Gastrocnemius medialis (tissue), 4 donors: ENCODE data around the gene RNF41. TPM values are rescaled to one million over a fixed set of nuclear protein-coding genes. Genes with fewer than 3 reads are reported as not detected.
"Not testable (repeated sequence)": the region's sequence is repeated elsewhere in the genome, so short reads cannot be mapped to it uniquely, and the experiment has no call there.

Experiments used
- ATAC-seq, 2 donors: fragments of 150-250 bp; one replicate each; pipeline ENCODE4 v1.9.1; 2016
- DNase-seq, 2 donors: peaks; one replicate each; pipeline ENCODE4 v3.0.0-alpha.2; 2019
- H3K27ac ChIP-seq, 4 donors: fragments of 200-600 bp; sonication (generic); 1 replicate in 1 of 4; 2 replicates in 3 of 4; pipeline ENCODE4 v1.5.1; 2016 to 2018; ENCODE audit warnings: mild to moderate bottlenecking in 2 of 4, moderate library complexity in 1 of 4
- H3K27me3 ChIP-seq, 3 donors: fragments of 200-600 bp; sonication (generic) in 2 of 3; 1 replicate in 1 of 3; 2 replicates in 2 of 3; pipeline versions ENCODE4 v1.5.1 to v1.6.0; 2016 to 2019; ENCODE audit warnings: mild to moderate bottlenecking in 1 of 3, moderate library complexity in 1 of 3
- H3K36me3 ChIP-seq, 2 donors: fragments of 200-600 bp; sonication (generic) in 1 of 2; one replicate each; pipeline ENCODE4 v1.5.1; 2017 to 2018
- H3K4me1 ChIP-seq, 2 donors: fragments of 200-600 bp; sonication (generic) in 1 of 2; one replicate each; pipeline ENCODE4 v1.5.1; 2016 to 2017; ENCODE audit warnings: mild to moderate bottlenecking in 2 of 2
- H3K4me3 ChIP-seq, 4 donors: fragments of 200-600 bp; sonication (generic) in 3 of 4; 1 replicate in 1 of 4; 2 replicates in 3 of 4; pipeline ENCODE4 v1.5.1; 2016 to 2019; ENCODE audit warnings: mild to moderate bottlenecking in 2 of 4
- H3K9me3 ChIP-seq, 3 donors: fragments of 200-600 bp; sonication (generic) in 2 of 3; 1 replicate in 1 of 3; 2 replicates in 2 of 3; pipeline ENCODE4 v1.5.1; 2016 to 2019
- CTCF ChIP-seq, 5 experiments: fragments of 450-650 bp in 3 of 5; fragments of 200-600 bp in 2 of 5; sonication (generic) in 2 of 5; IDR thresholded peaks in 4 of 5; conservative IDR thresholded peaks in 1 of 5; 1 replicate in 4 of 5; 2 replicates in 1 of 5; pipeline ENCODE4 v1.5.1; 2016 to 2019; ENCODE audit warnings: antibody characterized with exemption in 5 of 5, mild to moderate bottlenecking in 3 of 5, moderate library complexity in 3 of 5
- POLR2A ChIP-seq, 2 donors: fragments of 450-650 bp; IDR thresholded peaks; one replicate each; pipeline ENCODE4 v1.6.1; 2017; ENCODE audit warnings: antibody characterized with exemption in 2 of 2, mild to moderate bottlenecking in 2 of 2, moderate library complexity in 2 of 2
- in situ Hi-C, 4 donors: fragments of 200-750 bp; cut with MboI; loops; one replicate each; pipeline versions ENCODE4 v1.15.0 to v1.8.0; 2017; ENCODE audit warnings: low sequenced_read_pairs in 4 of 4
- intact Hi-C: fragments of 100-400 bp; cut with DNase I; formaldehyde crosslinking; loops from one replicate; pipeline ENCODE4 v1.15.1; 2023; ENCODE audit warnings: low total_unique reads
- total RNA-seq, 4 donors: library from RNA; depleted of rRNA; stranded (reverse); fragments of >200 nt; gene quantifications; one replicate each; pipeline versions ENCODE4 v1.1.0 to v1.2.3, GENCODE V29; 2016

Gene RNF41
- total RNA-seq, result 10 to 100 TPM; 46.5 to 58.9 (median 54.8) TPM

DNA sequence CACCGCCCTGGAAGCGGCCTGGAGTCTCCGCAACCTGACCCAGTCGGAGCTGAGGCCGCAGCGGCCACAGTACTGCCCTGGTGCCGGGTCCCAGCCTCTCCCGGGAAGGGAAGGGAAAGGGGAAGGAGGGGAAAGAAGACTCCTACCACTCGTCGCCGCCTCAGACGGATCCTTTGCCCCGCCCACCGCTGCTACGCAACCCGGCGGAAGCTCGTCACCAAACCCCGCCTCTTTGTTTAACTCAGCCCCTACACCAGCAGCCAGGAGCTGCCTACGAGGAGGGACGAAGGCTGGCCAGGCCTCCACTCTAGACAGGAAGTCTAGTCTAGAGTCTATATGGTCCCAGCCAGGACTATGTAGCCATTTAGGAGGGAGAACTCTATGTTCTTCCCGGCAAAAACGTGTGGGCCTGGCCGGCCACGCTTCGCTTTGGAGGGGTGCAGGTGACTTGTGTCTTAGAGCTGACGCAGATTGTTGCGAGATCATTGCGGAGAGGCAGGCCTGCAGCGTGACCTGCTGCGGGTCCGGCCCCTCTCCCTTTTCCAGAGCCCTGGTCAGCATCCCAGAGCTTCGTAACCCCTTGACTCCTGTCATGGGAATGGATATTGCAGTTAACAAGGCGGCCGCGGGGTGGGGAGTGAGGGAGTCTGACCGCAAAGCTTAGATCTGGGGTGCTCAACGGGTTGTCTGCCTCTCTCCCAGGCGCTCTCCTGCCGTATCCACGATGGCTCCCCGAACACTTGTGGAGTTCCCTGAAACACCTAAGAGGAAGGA is at the start of gene RNF41:
RNF41 (minus strand) TSS at position 166 of the 774 bp plus-strand sequence. CDS start 7,875 bp downstream, outside the sequence.
- ATAC-seq, result peak; percentile 81 to 89
- intact Hi-C loops, result loop anchor here (2.0 to 10.0 kb wide), 4 partner anchors 63 to 505 kb away; partner anchors contain the start of genes BLOC1S1, CS, MYL6 and SPRYD4
- Histone ChIP-seq H3K27ac (peak within 1 kb of the TSS; percentile 96 to 100 (median 98)), H3K36me3 (no peaks in the 10 kb centered on the region), H3K27me3 (no peaks in the 10 kb centered on the region), H3K4me3 (peak within 1 kb of the TSS; percentile 80 to 99 (median 89)), H3K4me1 (peaks cover 34 to 45% of the 10 kb centered on the region in 2 donors), H3K9me3 (no peaks in the 10 kb centered on the region)
- in situ Hi-C loops, result loop anchor here in 1 of 4 donors (10.0 kb wide), 1 partner anchor 107 kb away; the partner anchor contains the start of genes RPL41 and ZC3H10
- DNase-seq, result peak; percentile 95 to 97
- TF ChIP-seq CTCF (IDR thresholded peaks at IDR 0.05 in 4 of 5, conservative IDR thresholded peaks at IDR 0.05 in 1 of 5) (peak in 2 of 5 experiments; percentile 15 to 32), POLR2A (IDR thresholded peaks at IDR 0.05) (peak; percentile 95)

DNA sequence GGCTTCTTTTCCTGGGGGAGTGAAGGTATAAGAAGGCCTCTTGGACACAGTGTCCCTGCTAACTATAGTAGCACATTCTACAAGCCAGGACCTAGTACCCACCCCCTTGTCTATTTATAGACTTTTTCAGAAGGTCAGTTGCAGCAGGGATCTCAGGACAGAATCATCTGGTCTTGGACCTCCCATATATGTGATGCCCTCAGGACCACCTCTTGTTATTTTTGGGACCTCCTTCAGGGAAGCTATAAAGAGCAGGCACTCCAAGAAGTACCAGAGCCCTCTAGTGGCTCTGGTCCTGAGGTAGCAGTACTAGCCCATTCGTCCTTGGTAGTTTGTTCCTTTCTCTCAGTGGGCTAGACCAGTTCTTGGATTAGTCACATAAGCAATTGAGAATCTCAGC is 49.3 kb upstream of the RNF41 start:
- Histone ChIP-seq H3K27me3 (no peaks in the 10 kb centered on the region), H3K36me3 (peaks cover 2 to 65% of the 10 kb centered on the region in 2 donors), H3K27ac (peak overlapping the region; percentile 95 to 99 (median 98)), H3K9me3 (no peaks in the 10 kb centered on the region), H3K4me1 (peaks cover 56 to 62% of the 10 kb centered on the region in 2 donors), H3K4me3 (peak overlapping the region in 1 of 4 donors; percentile 20)
- peak; percentile 79 to 81 for ATAC-seq
- in situ Hi-C loops, result no loop called here
- TF ChIP-seq CTCF (IDR thresholded peaks at IDR 0.05 in 4 of 5, conservative IDR thresholded peaks at IDR 0.05 in 1 of 5), result peak; percentile 21 to 58 (median 36)
- TF ChIP-seq POLR2A (IDR thresholded peaks at IDR 0.05), result peak; percentile 78 to 88
- DNase-seq, result peak; percentile 56 to 74
- intact Hi-C loops, result no loop called here

- H3K4me1 ChIP-seq, result peaks cover 55 to 58% of the 10 kb centered on the region in 2 donors
- intact Hi-C loops, result loop anchor here (1.0 to 10.0 kb wide), 3 partner anchors 33 to 553 kb away; partner anchors contain the start of genes BAZ2A, BLOC1S1 and CS
- no peaks in the 10 kb centered on the region for H3K9me3 ChIP-seq
- DNase-seq (peak; percentile 35 to 85), ATAC-seq (peak; percentile 27 to 54)
- in situ Hi-C loops, result no loop called here
- no peaks in the 10 kb centered on the region for H3K27me3 ChIP-seq
- peaks cover 0 to 30% of the 10 kb centered on the region in 2 donors for H3K36me3 ChIP-seq
- H3K27ac ChIP-seq, result peak overlapping the region; percentile 95 to 99 (median 98)
- peak overlapping the region; percentile 70 to 88 (median 80) for H3K4me3 ChIP-seq
- TF ChIP-seq CTCF (IDR thresholded peaks at IDR 0.05 in 4 of 5, conservative IDR thresholded peaks at IDR 0.05 in 1 of 5) (no peak), POLR2A (IDR thresholded peaks at IDR 0.05) (no peak)
Observed at GRCh38 chr12:56267443-56268071, 45.8 kb upstream of the RNF41 start.

DNA sequence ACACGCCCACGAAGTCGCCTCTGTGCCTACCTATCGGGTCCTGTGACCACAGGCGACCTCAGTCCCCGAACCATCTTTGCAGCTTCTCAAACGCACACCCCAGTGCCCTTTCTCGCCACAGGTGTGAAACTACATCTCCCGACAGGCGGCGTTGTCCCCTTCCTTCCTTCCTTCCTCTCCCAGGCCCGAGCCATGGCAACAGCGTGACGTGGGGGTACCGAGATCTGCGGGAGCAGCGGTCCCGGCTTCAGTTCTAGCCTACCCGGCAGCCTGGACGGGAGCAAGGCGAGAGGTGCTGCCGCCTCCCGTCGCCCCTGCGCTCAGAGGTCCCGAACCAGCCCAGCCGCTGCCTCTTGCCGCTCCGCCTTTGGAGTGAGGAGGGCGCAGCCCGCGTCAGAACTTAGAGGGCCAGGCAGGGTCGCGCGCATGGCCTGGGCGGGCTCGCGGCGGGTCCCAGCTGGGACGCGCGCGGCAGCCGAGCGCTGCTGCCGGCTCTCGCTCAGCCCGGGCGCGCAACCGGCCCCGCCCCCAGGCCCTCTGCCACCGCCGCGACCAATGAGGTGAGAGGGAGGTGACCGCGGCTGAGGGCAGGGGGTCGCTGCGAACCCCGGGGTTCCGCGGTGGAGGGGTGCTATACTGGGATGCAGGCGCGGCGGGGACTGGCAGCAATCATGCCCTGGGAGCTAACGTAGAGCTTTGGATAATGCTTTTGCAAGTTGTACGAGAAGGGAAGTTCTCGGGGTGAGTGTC is 45.1 kb upstream of the RNF41 start, which contains the start of gene COQ10A:
COQ10A (plus strand) TSS at position 250 of the 750 bp plus-strand sequence; CDS start at position 427, 177 bp downstream.
- TF ChIP-seq POLR2A (IDR thresholded peaks at IDR 0.05) (peak; percentile 97 to 98), CTCF (IDR thresholded peaks at IDR 0.05 in 4 of 5, conservative IDR thresholded peaks at IDR 0.05 in 1 of 5) (peak; percentile 48 to 81 (median 78))
- ATAC-seq (peak; percentile 64 to 75), DNase-seq (peak; percentile 89 to 94)
- Histone ChIP-seq H3K27ac (peak within 1 kb of the TSS; percentile 95 to 99 (median 98)), H3K4me3 (peak within 1 kb of the TSS; percentile 70 to 88 (median 80)), H3K36me3 (peaks cover 0 to 23% of the 10 kb centered on the region in 2 donors), H3K27me3 (no peaks in the 10 kb centered on the region), H3K9me3 (no peaks in the 10 kb centered on the region), H3K4me1 (peaks cover 49 to 52% of the 10 kb centered on the region in 2 donors)
- intact Hi-C loops, result loop anchor here (1.0 to 10.0 kb wide), 3 partner anchors 33 to 552 kb away; partner anchors contain the start of genes BAZ2A, BLOC1S1 and CS
- in situ Hi-C loops, result no loop called here

GRCh38 chr12:56266068-56266692 is 44.5 kb upstream of the RNF41 start:
- H3K4me1 ChIP-seq, result peaks cover 45 to 48% of the 10 kb centered on the region in 2 donors
- H3K27ac ChIP-seq, result peak overlapping the region; percentile 95 to 99 (median 98)
- H3K9me3 ChIP-seq, DNase-seq, H3K27me3 ChIP-seq, ATAC-seq, in situ Hi-C loops: not testable (repeated sequence)
- intact Hi-C loops, result loop anchor here (10.0 kb wide), 2 partner anchors 369 to 551 kb away; partner anchors contain the start of genes BAZ2A and BLOC1S1
- H3K4me3 ChIP-seq, result peak overlapping the region; percentile 70 to 88 (median 80)
- H3K36me3 ChIP-seq, result peaks cover 0 to 21% of the 10 kb centered on the region in 2 donors

- H3K27me3 ChIP-seq, DNase-seq, H3K9me3 ChIP-seq, in situ Hi-C loops, H3K4me3 ChIP-seq, ATAC-seq, H3K36me3 ChIP-seq: not testable (repeated sequence)
- Histone ChIP-seq H3K27ac (peak overlapping the region in 1 of 4 donors; percentile 97), H3K4me1 (peaks cover 27 to 37% of the 10 kb centered on the region in 2 donors)
- intact Hi-C loops, result loop anchor here (10.0 kb wide), 2 partner anchors 372 to 548 kb away; partner anchors contain the start of genes BAZ2A and BLOC1S1
Observed at GRCh38 chr12:56262955-56263354, 41.2 kb upstream of the RNF41 start.
